HG03095 (cell line): ENCODE measurements around the gene DLG3.

Source experiments
- ATAC-seq: cut with Tn5 transposase; IDR thresholded peaks from one replicate; pipeline ENCODE4 v1.9.1; 2021; ENCODE audit warnings: moderate library complexity; ENCODE audit not compliant: unreplicated experiment

Gene DLG3

GRCh38 chrX:70476166-70476933, 31.7 kb downstream of the DLG3 start:
- no peak for ATAC-seq

GRCh38 chrX:70476934-70477733, 32.5 kb downstream of the DLG3 start:
- ATAC-seq, result no peak

- no peak for ATAC-seq
Measured at GRCh38 chrX:70477734-70478075, 33.1 kb downstream of the DLG3 start.

DNA sequence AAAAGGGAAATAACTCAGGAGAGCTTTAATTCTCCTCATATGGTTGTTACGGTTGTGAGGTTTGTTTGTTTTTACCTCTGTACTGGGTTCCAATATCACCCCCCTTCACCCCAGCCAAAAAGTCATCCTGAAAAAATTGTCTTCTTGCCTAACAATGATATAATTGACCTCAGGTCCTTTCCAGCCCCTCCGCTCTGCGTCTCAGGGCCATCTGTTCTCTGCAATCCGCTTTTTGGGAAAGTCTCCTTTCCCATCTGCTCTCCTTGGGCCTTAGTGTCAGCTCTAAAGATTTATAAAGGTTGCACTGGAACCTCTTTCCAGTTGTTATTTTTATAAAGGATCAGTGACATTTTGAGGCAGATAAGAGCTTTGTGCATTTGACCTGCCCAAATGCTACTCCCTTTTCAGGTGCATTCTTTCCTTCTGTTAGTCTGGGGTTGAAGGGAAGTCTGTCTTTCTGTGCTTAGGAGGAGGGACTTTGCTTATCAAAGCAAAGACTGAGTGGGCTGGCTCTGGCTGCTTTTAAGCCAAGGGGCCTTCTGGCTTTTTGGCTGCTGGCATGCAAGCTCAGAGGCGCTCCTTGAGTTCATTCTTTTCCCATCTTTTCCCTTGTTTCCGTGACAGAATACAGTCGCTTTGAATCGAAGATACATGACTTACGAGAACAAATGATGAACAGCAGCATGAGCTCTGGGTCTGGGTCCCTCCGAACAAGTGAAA, 34.1 kb downstream of the DLG3 start:
- ATAC-seq, result no peak

- no peak for ATAC-seq
Measured at GRCh38 chrX:70479247-70479921, 34.7 kb downstream of the DLG3 start.

DNA sequence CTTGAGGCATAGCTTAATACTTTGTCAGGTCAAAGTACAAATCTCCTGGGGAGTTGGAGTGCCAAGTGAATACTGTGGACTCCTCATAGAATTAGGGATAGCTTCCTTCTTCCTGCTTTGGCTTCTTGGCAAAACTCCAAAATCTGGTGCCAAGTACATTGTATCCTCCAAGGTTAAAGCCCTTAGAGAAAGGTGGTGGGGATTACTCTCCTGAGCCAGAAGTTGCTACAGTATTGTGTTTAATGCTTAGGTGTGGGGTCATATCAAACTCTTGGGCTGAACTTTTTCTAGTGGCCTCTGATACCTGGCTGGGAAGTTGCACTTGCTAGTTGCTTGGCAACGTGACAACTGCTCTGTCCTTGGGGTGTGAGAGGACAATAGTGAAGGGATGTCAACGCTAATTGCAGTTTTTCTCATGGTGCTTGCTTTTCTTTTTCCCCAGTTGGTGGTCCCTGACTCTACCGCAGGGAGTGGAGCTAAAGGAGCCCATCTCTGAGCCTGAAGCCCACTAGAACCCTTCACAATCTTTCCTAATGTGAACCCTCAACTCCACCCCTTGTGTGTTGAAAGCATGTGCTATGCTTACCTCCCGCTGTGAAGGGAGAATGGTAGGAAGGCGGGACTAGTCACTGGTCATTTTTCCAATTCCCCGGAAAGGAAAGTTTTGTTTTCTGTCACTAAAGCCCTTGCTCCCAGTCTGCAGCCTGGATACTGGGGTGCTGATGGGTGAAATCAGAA, 35.5 kb downstream of the DLG3 start:
- no peak for ATAC-seq

- ATAC-seq, result no peak
Measured at GRCh38 chrX:70480660-70481018, 36.0 kb downstream of the DLG3 start.

DNA sequence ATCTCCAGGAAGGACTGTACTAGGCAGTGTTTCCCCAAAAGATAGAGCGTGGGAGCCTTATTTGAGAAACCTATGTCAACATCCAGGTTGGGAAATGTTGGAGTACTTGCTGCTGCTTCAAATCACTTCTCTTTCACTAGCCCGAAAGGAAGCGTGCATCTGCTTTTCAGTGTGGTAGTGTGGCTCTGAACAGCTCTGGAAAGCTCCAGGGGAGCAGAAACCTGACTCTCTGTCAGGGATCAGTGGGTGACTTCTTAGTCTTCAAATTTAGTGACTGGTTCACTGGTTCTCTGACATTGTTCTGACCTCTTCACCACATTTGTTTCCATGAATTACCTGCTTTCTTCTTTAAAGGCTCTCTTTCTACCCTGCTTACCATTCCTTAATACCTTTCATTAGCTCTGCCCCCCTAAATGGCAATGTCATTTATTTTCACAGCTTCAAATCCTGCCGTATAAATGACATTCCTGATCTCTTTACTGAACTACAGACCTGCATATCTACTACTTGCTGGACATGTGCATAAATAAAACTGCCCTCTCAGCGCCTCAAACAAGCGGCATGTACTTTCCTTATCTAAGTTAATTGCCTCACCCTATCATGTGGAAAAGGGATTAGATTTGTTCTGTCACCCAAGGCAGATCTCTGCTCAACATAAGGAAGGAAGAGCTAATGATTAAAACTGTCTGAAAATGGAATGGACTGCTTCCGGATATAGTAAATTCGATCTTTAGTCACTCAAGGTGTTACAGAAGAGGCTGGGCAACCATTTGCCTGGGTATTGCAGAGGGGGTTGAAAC, 37.0 kb downstream of the DLG3 start:
- no peak for ATAC-seq

DNA sequence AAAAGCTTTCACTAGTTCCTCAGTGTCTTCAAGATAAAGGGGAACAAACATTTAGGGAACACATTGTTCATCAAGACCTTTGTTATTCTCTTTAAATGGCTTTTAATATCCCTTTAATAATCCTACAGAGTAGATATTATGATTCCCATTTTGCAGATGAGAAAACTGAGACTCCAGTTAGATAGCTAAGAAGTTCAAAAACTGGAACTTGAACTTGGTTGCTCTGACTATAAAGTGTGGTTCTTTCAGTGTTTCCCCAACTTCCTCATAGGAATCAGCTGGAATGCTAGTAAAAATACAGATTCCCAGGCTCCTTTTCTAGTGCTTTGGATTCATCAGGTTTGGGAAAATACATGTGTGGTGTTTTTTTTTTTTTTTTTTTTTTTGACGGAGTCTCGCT, 37.7 kb downstream of the DLG3 start:
- no peak for ATAC-seq

DNA sequence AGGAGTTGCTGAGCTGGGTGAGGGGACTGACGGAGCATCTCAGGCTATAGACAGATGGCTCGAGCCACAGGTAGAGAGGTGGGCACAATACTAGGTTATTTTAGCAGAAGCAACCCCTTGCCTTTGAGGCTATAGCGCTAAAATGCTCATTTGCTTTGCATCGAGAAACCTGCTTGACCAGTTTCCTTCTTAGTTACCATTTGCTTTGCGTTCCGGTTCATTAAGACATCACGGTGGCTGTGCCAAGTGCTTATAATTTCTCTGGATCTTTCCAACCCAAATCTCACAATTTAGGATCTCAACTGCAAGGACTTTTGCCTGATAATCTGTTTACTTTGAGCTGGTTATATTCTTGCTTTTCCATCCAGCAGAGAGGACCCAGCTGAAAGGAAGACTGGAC, 40.8 kb downstream of the DLG3 start:
- ATAC-seq, result no peak

DNA sequence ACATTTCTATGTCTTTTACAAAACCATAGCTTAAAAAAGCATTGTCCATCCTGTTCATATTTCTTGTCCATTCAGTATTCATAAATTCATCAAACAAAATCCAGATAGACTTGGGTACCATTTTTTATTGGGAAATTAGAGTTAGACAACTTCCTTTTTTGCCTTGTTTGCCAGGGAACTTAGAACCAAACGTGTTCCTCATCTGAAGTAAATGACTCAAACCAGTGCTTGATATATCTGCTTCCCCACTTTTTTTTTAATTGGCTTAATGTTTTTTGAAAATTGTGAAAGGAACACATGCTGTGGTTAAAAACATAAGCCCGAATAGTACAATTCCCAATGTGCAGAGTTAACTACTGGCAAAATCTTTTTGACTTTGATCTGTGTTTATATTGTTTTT, 44.2 kb downstream of the DLG3 start:
- ATAC-seq, result no peak

DNA sequence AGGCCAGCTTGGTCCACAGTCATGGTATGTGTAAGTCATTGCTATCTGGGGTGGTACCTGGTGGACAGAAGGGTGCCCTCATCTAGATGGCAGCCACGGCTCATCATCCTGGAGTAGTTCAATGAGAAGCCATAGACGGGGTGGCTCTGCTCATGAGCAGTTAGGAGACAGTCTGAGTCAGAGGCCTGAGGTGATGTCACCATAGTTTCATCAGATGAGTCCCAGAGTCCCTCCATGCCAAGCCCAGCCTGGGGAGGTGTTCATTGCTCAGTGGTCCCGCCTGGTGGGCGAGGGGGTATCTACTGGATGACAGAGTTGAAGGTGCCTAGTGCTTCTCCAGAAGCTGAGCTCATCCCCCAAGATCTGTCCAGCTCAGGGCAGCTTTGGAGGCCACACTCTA, 49.8 kb downstream of the DLG3 start:
- no peak for ATAC-seq

DNA sequence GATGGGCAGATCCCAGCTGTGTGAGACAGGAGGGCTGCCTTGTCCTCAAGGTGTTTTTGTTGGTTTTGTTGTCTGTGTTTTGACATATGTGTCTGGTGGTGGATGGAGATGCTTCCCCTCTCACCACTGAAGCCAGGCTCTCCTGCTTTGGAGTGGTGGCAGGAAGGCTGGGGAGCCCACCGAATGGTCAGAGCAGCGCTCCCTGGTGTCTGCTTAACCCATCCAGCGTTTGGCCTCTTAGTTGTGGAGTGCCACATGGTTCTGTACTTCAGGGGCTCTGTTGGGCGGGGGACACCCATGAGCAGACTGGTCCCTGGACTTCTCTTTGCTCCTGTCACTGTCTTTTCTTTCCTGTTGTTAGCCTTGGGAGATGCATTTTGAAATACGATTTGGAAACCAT, 51.9 kb downstream of the DLG3 start:
- no peak for ATAC-seq

GRCh38 chrX:70497026-70497425, 52.4 kb downstream of the DLG3 start:
- no peak for ATAC-seq

- ATAC-seq, result no peak
Measured at GRCh38 chrX:70498129-70498528, 53.5 kb downstream of the DLG3 start.

GRCh38 chrX:70500826-70501225, 56.2 kb downstream of the DLG3 start:
- ATAC-seq, result no peak

GRCh38 chrX:70504772-70505450, 60.3 kb downstream of the DLG3 start:
- no peak for ATAC-seq

DNA sequence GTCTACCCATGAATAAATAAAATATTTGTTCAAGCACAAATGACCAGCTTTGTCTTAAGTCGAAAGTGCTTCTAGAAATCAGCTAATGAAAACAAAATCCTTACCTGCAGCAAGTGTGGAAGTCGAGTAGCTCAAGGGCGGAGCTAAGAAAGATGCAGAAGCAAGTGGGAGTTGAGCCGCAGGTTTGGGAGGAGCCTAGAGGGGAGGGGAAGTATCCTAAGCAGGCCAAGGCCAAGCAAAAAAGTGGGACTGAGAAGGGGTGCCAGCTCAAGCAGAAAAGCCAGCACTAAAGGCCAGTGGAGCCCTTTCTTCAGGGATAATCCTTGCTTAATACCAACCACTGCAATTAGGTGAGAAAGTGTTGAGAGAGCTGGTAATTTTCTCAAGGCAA, 60.8 kb downstream of the DLG3 start:
- ATAC-seq, result no peak

DNA sequence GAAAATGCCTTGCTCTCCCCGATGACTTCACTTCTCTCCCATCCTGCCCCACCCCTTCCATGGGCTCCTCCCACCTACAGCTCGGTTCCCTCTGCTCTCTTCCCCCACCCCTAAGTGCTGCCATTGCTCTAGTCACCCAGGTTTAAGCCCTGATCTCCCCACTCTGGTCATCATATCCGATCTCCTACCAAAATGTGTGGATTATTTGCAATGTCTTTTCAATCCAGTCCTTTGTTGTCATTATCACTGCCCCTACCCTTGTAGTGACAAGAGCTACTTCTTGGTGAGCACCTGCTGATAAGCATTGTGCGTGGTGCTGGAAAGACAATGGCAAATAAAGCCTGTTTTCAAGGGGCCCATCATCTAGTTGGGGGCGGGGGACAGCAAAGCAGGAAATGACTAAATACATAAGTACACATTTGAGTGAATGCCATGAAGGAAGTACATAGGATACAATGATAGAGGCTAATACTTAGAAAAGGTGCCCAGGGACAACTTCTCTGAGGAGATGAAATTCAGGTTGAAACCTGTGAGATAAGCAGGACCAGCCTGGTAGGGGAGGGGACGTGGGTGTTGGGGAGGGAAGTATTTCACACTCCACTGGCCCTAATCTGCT, 63.8 kb downstream of the DLG3 start:
- no peak for ATAC-seq
